NT2/D1 (cell line): ENCODE data around the gene PLXDC2.
A peak's percentile ranks its signal among the peaks of the same experiment; 100 is the strongest.
"Not testable (repeated sequence)": the region's sequence is repeated elsewhere in the genome, so short reads cannot be mapped to it uniquely, and the experiment has no call there.

Source experiments
- DNase-seq: peaks from one replicate; pipeline ENCODE4 v3.0.0-alpha.2; 2011; ENCODE audit warnings: low read depth, low spot score
- H3K27me3 ChIP-seq: 2 replicates; pipeline ENCODE4 v1.6.0; 2011; ENCODE audit warnings: mild to moderate bottlenecking; ENCODE audit not compliant: insufficient read length, insufficient read depth
- H3K36me3 ChIP-seq: 2 replicates; pipeline ENCODE4 v1.6.1; 2011; ENCODE audit warnings: mild to moderate bottlenecking, low read length, mixed read lengths; ENCODE audit not compliant: insufficient read depth, insufficient read length
- H3K4me1 ChIP-seq: 2 replicates; pipeline ENCODE4 v1.5.1; 2011; ENCODE audit not compliant: insufficient read depth, insufficient read length
- H3K4me3 ChIP-seq: 2 replicates; pipeline ENCODE4 v1.5.1; 2011; ENCODE audit warnings: low read depth; ENCODE audit not compliant: insufficient read length
- H3K9ac ChIP-seq: 2 replicates; pipeline ENCODE4 v1.6.0; 2011; ENCODE audit warnings: low read depth; ENCODE audit not compliant: insufficient read length
- H3K9me3 ChIP-seq: 2 replicates; pipeline ENCODE4 v1.5.1; 2011; ENCODE audit warnings: mild to moderate bottlenecking, low read length; ENCODE audit not compliant: insufficient read depth
- SUZ12 ChIP-seq: IDR thresholded peaks from 2 replicates; pipeline ENCODE4 v1.6.1; 2011; ENCODE audit not compliant: insufficient read length, insufficient read depth; ENCODE audit errors: extremely low read depth
- YY1 ChIP-seq: IDR thresholded peaks from 2 replicates; pipeline ENCODE4 v1.6.1; 2011; ENCODE audit not compliant: insufficient read length, insufficient read depth
- ZNF274 ChIP-seq: IDR thresholded peaks from 2 replicates; pipeline ENCODE4 v1.6.1; 2011; ENCODE audit warnings: mild to moderate bottlenecking, low read depth, low read length

PLXDC2 gene

DNA sequence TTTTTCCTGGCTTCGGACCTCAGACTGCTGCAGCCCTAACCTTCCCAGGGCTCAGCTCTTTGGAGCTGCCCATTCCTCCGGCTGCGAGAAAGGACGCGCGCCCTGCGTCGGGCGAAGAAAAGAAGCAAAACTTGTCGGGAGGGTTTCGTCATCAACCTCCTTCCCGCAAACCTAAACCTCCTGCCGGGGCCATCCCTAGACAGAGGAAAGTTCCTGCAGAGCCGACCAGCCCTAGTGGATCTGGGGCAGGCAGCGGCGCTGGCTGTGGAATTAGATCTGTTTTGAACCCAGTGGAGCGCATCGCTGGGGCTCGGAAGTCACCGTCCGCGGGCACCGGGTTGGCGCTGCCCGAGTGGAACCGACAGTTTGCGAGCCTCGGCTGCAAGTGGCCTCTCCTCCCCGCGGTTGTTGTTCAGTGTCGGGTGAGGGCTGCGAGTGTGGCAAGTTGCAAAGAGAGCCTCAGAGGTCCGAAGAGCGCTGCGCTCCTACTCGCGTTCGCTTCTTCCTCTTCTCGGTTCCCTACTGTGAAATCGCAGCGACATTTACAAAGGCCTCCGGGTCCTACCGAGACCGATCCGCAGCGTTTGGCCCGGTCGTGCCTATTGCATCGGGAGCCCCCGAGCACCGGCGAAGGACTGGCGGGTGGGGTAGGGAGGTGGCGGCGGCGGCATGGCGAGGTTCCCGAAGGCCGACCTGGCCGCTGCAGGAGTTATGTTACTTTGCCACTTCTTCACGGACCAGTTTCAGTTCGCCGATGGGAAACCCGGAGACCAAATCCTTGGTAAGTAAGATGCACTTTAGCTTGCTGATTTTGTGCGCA is at the start of gene PLXDC2:
Gene PLXDC2, plus strand, starts transcription at position 22 of the 820 bp plus-strand sequence.
- peak within 1 kb of the TSS; percentile 77 for H3K4me3 ChIP-seq
- TF ChIP-seq SUZ12: no peak
- no peak for TF ChIP-seq ZNF274
- TF ChIP-seq YY1: no peak
- H3K4me1 ChIP-seq: no peaks in the 10 kb centered on the region
- H3K36me3 ChIP-seq: no peaks in the 10 kb centered on the region
- H3K27me3 ChIP-seq: peaks cover 34% of the 10 kb centered on the region
- no peak for DNase-seq
- H3K9ac ChIP-seq: peak within 1 kb of the TSS; percentile 85
- no peaks in the 10 kb centered on the region for H3K9me3 ChIP-seq

DNA sequence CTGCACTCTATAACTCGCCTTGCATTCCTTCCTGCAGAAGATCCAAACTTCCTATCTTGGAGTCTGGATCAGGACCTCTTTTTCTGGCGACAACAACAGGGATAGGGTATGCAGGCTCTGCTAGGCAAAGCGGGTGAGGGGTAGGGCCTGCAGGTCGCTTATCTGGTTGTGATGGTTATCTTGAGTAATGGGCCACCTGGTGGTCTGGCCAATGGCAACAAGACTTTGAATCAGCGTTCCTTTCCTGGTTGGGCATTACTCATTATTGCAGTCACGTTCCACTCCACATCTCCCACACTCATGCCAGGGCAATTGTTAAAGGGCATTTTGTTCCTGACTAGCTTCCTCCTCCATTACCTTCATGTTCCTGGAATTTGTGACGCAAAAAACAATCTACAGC is 48.4 kb upstream of the PLXDC2 start:
- DNase-seq: peak; percentile 16
- H3K36me3 ChIP-seq: no peaks in the 10 kb centered on the region
- no peaks in the 10 kb centered on the region for H3K4me1 ChIP-seq
- H3K9me3 ChIP-seq: no peaks in the 10 kb centered on the region
- no peak overlapping the region for H3K4me3 ChIP-seq
- H3K27me3 ChIP-seq: no peaks in the 10 kb centered on the region
- TF ChIP-seq ZNF274 (no peak), SUZ12 (no peak), YY1 (no peak)
- no peak overlapping the region for H3K9ac ChIP-seq

DNA sequence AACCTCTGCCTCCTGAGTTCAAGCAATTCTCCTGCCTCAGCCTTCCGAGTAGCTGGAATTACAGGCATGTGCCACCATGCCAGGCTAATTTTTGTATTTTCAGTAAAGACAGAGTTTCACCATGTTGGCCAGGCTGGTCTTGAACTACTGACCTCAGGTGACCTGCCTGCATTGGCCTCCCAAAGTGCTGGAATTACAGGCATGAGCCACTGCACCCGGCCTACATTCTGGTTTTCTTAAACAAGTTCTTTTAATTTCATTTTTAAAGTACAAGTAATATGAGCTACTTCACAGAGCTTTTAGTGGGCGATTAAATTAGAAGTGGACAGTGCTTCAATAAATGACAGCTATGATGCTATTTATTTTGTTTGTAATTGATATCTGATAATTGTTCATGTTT is 46.4 kb upstream of the PLXDC2 start:
- DNase-seq, H3K4me1 ChIP-seq, H3K36me3 ChIP-seq, H3K27me3 ChIP-seq, H3K9me3 ChIP-seq, H3K9ac ChIP-seq, H3K4me3 ChIP-seq: not testable (repeated sequence)

GRCh38 chr10:19772972-19773371 is 43.3 kb upstream of the PLXDC2 start:
- Histone ChIP-seq H3K36me3 (no peaks in the 10 kb centered on the region), H3K4me1 (no peaks in the 10 kb centered on the region), H3K4me3 (no peak overlapping the region), H3K9me3 (no peaks in the 10 kb centered on the region), H3K9ac (no peak overlapping the region), H3K27me3 (no peaks in the 10 kb centered on the region)
- DNase-seq: no peak
- TF ChIP-seq SUZ12 (no peak), ZNF274 (no peak), YY1 (no peak)

DNA sequence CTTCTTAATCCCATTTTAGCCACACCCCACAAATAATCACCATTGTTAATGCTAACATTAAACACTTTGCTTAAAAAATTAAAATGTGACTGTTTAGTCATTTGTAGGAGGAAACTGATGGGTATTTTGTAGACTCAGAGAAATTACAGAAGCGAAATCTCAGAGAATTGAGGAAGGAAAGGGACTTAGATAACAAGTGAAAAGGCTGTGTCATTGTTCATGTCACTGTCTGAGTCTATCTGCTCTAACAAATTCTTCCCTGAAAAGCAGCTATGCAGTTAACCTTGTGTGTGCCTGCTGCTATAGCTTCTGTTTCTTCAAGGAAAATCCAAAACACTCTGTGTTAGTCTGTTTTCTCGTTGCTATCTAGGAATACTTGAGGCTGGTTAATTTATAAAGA is 40.9 kb upstream of the PLXDC2 start:
- TF ChIP-seq SUZ12 (no peak), YY1 (no peak), ZNF274 (no peak)
- Histone ChIP-seq H3K4me1 (no peaks in the 10 kb centered on the region), H3K4me3 (no peak overlapping the region), H3K9ac (no peak overlapping the region), H3K36me3 (no peaks in the 10 kb centered on the region), H3K27me3 (no peaks in the 10 kb centered on the region), H3K9me3 (no peaks in the 10 kb centered on the region)
- no peak for DNase-seq

DNA sequence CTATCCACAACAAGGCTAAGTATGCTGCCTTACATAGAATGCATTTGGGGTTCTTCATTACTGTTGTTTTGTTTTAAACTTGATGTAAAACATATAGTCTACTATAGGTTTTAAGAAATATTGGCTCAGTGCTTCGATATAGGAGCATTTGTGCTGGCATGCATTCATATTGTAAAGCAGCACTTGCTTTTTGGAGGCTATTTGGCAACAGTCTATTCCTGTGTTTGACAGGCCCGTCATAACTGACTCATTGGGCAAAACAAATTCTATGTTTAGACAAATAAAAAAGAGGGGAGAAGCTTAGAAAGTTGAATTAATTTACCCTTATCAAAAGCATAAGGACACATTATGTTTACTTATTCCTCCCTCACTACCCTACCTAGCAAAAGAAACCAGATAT is 38.4 kb upstream of the PLXDC2 start:
- Histone ChIP-seq H3K4me3 (no peak overlapping the region), H3K27me3 (no peaks in the 10 kb centered on the region), H3K36me3 (no peaks in the 10 kb centered on the region), H3K4me1 (no peaks in the 10 kb centered on the region), H3K9me3 (no peaks in the 10 kb centered on the region), H3K9ac (no peak overlapping the region)
- TF ChIP-seq SUZ12 (no peak), YY1 (no peak), ZNF274 (no peak)
- DNase-seq: no peak

GRCh38 chr10:19778996-19779395 is 37.2 kb upstream of the PLXDC2 start:
- Histone ChIP-seq H3K4me3 (no peak overlapping the region), H3K9ac (no peak overlapping the region), H3K36me3 (no peaks in the 10 kb centered on the region), H3K4me1 (no peaks in the 10 kb centered on the region), H3K9me3 (no peaks in the 10 kb centered on the region), H3K27me3 (no peaks in the 10 kb centered on the region)
- TF ChIP-seq YY1: no peak
- no peak for TF ChIP-seq ZNF274
- no peak for TF ChIP-seq SUZ12
- DNase-seq: no peak
